Measurements from ENCODE around the gene TECR.

DNA sequence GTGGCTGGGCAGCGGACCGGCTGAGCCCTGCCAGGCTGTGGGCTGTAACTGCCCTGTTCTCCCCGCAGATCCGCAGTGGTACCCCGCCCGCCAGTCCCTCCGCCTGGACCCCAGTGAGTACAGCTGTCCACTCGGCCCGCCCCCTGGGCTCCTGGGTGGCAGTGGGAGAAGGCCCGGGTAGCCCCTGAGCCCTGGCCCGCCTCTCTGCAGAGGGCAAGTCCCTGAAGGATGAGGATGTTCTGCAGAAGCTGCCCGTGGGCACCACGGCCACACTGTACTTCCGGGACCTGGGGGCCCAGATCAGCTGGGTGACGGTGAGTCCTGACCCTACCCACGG is 34.2 kb downstream of the TECR start:
- no peak for TF ChIP-seq ZNF561 (CRISPR knock-in tag; conservative IDR thresholded peaks at IDR 0.05)
- no peak for TF ChIP-seq SMARCB1 (IDR thresholded peaks at IDR 0.05; ENCODE audit: insufficient read length, low read depth)
- TF ChIP-seq POLR2A (conservative IDR thresholded peaks at IDR 0.05), result no peak
- TF ChIP-seq ATF2 (CRISPR knock-in tag; IDR thresholded peaks at IDR 0.05), result no peak
